Stimulated activated CD8-positive, alpha-beta memory T cell treated with anti-CD3 and anti-CD28 coated beads, Interleukin-7, amount 100 ng/mL, for 1 hour (primary cell): Measurements from ENCODE around the gene APCDD1L.

Experiments used
- DNase-seq, 2 donors: peaks; one replicate each; pipeline ENCODE4 v3.0.0-alpha.2; 2020; ENCODE audit warnings: low read depth in 2 of 2

The APCDD1L gene

DNA sequence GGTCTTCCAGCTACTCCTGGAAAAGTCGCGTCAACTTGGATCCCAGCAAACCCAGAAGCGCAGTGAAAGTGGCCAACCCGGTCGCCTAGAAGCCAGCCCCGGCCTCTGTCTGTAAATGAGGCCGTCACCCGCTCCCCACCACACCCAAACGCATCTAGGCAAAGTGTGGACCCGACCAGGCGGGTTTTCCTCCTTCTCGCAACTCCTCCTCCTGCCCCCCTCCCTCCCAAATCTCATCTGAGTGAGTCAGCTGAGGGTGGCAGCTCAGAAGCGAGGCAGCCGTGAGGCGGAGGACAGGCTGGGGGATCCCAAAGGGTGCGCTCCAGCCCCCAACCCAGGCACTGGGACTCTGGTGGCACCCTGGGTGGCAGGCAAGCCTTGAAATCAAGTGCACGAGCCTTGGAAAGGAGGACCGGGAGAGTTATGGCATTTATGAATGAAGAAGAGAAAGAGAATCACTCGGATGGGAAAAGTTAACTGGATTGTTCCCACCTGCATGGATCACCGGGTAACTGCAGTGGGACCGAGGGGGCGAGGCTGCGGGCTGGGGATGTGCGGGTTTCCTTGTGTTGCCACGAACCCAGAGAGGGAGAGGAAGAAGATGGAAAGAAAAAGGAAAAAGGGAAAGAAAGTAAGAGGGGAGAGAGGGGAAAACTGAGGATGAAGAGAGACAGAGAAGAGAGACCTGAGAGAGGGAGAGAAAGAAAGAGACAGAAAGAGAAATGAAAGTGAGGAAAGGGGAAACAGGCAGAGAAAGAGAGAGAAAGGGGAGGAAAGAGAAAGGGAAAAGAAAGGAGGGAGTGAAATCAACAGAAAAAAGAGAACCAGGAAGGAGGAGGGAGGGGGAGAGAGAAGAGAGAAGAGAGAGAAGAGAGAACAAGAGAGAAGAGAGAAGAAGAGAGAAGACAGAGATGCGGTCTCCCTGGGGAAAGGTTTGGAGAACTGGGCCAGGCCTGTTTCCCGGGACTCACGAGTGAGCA lies at the start of gene APCDD1L:
Gene APCDD1L, minus strand, starts transcription at position 167 of the 980 bp plus-strand sequence. CDS start 692 bp downstream, outside the sequence.
- no peak for DNase-seq

DNA sequence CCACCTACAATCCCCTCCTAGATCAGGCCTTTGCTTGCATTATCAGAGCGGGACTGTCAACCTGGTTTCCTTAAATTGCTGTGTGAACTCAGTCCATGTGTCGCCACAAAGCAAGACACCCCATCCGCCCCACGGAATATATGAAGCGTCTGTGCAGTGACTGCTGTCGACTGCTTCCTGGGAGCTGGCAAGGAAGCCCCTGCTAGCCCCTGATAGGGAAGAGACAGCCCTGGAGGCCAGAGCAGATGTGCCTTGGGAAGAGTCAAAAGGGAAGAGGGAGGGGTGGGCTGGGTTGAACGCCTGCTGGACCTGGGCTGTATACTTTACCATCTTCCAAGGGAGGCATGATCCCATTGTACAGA lies 44.1 kb upstream of the APCDD1L start:
- no peak for DNase-seq

DNA sequence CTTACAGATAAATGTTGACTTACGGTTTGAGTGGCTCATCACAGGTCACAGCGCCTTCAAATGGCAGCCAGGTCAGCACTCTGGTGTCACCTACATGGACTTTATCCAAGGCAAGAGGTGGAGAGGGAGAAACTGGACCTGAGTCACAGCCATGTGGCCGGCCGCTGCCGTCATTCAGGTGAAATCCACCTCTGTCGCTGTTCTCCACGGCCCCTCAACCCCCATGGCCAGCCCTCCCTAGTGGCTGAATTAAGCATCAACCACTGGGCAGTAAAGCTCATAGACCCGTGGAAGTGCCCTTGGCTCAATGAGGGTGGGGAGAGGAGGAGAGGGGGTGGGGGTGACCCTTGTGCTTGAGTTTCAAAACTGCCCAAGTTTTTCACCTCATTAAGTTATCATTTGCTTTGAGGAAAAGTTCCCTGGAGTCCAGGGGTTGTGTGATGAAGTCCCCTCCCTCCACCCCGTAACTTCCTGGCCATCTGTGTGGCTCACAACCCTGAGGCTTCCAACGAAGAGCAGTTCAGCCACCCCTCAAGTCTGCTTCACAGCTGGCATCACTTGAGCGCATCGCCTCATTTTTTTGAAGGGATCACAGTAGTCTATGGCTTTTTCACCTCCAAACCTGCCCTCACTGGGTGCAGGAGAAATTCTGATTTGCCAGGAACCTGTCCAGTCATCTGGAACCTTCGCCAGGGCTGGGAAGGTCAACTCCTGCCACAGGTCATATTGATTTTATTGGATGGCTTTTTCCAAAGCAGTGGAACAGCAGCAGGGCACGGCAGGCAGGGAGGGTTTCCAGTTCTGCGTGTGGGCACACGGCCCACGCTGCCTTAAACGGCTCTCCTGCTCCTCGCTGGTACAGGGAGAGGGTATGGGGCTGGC lies 43.5 kb upstream of the APCDD1L start:
- no peak for DNase-seq

DNA sequence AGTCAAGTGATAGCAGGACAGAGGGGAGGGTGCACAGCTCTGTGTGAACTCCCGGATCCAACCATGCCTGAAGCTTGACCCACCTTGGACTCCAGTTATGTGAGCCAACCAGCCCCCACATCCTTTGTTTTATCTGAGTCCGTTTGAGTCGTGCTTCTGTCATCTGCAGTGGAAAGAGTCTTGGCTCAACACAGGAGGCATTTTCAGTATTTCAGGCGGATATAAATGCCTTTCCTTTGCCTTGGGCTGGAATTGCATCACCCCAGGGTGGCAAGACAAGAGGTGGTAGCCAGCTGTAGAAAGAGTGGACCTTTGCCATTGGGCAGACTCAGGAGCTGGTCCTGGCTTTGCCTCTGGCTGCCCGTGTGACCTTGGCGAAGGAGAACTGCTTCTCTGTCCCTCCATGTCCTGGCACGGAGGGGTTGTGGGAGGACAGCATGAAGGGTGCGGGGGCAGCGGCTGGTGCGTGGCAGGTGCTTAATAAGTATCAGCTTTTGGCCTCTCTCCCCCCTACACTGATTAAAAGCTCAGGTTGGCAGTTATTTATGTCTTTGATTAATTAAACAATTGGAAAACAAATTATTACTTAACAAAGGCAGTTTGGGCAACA lies 42.6 kb upstream of the APCDD1L start:
- no peak for DNase-seq

DNA sequence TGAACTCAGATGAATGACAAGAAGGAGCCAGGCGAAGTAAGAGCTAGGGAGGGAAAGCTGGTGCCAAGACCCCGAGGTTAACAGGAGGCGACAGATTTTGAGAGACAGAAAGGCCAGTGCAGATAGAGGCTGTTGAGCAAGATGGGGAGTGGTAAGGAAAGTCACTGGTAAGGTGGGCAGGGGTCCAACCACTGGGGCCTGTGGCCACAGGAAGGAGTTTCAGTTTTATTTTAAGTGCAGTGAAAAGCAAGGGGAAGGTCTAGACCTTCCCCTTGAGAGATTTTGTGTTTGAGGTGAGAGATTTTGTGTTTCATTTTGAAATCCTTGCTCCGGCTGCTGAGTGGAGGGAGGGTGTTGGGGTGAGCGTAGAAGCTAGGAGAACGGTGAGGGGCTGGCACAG lies 41.8 kb upstream of the APCDD1L start:
- DNase-seq = no peak

DNA sequence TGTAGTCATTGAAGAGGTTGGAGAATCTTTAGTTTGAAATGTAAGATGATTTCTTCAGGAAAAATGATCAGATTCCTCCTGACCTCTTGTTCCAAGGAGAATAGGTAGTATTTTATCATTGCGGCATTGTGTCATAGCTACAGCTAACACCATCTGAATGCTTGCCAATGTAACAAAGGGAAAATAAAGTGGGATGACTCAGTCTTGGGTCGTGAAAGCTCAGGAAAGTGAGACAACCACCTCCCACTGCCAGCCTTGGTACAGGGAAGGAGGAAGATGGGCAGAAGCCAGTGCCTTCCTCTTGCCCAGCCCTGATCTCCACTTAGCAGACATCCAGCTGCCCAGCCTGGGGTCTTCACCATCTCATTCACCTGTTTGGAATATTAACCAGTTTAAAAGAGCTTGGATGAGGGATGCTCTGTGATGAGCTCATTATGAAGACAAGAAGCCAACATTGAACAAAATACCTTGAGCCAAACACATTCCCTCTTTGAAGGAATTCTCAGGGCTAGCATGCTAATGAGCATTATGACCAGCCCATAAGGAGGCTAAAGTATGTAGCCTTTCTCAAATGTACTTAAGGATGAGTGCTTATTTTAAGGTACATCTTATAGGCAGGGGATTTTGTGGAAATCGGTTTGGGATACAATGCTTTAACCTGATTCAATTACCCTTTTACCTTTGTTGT lies 40.0 kb upstream of the APCDD1L start:
- DNase-seq = no peak

DNA sequence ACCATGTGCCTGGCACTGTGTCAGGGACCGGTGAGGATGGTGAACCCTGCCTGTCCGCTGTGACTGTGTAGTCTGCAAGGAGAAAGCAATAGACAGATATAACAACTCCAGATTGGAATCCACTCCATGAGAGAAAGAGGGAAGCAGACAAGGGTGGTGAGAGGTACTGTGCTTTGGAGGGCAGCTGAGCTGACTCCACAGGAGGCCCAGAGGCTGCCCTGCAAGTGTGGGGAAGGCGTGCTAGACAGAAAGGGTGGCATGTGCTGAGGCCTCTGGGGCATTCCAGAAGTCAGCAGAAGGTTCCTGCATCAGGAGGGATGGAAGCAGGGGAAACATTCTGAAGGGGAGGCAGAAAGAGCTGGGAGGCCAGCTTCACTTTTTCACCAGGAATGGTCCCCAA lies 39.3 kb upstream of the APCDD1L start:
- no peak for DNase-seq

DNA sequence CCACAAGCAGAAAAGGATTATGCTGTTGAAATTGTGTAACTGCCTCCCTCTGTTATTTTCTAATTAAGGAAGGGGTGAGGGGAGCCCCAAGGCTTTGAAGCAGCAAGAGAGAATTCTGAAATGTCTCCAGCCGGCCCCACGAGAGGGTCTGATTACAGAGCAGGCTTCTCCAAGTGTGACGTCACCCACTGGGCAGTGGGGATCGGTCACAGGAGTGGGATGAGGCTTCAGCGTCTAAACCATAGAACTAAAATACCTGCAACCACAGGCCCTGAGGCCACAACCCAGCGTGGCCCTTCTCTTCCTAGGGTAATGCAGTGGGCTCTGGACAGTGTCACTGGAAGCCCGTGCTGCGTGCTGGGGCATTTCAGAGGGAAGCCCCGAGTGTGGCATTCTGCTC lies 38.6 kb upstream of the APCDD1L start:
- DNase-seq = no peak

DNA sequence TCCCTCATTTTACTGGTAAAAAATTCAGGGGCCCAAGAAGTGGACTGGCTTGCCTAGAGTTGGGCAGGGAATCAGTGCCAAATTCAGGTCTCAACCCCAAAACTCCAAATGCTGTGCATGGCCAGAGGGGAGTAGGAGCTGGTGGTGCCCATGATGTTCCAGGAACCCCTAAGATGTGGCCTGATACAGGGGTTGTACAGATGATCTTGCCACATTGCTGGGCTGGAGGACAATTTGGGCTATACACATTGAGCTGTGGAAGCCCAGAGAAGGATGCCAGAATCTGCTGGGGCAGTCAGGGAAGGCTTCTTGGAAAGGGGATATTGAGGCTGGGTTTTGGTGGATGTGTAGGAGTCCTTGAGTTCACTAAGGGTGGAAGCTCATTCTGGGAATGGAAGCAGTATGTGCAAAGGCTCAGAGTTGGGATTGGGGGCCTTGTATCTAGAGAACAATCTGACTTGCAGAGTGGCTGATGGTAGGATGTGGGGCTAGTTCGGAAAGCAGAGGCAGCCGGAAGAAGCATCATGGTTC lies 38.0 kb upstream of the APCDD1L start:
- no peak for DNase-seq

DNA sequence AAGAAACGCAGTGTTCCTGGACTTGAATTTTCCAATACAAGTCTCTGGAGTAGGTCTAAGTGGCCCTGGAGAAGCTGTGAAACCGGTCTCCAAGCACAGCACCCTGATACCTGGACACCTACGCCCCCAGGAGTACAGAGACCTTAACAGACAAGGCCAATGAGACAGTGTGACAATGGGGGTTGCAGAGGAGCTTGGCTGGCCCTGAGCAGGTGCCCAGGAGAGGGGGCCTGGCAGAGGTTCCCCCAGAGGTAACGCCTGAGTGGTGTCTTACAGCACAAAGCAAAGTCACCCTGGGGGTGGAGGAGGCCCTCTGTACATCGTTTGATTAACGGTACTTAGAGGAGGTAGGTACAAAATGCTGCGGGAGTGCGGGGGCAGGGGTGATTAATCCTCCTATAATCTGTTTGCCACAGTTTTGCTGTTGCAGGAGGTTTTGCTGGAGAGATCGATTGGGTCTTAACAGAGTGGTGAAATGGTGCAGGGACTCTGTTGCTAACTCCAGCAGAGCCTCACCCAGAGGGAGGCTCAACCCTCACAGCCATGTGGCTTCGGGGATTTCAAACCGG lies 37.3 kb upstream of the APCDD1L start:
- DNase-seq = no peak

DNA sequence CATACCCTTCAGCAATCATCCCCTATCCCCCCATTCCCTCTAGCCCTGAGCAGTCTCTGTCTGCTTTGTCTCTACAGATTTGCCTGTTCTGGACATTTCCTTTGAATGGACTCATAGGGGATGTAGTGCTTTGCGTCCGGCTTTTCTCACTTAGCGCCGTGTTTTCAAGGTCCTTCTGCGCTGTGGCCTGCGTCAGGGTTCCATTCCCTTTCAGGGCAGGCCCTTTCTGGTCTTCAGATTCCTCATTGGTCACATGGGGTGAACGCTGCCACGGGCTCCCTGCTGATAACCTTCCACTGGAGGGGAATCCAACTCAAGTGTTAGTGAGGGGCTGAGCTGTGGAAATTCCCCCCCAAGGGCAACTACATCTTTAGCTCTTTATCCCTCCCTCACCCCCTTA lies 36.4 kb upstream of the APCDD1L start:
- DNase-seq = no peak

DNA sequence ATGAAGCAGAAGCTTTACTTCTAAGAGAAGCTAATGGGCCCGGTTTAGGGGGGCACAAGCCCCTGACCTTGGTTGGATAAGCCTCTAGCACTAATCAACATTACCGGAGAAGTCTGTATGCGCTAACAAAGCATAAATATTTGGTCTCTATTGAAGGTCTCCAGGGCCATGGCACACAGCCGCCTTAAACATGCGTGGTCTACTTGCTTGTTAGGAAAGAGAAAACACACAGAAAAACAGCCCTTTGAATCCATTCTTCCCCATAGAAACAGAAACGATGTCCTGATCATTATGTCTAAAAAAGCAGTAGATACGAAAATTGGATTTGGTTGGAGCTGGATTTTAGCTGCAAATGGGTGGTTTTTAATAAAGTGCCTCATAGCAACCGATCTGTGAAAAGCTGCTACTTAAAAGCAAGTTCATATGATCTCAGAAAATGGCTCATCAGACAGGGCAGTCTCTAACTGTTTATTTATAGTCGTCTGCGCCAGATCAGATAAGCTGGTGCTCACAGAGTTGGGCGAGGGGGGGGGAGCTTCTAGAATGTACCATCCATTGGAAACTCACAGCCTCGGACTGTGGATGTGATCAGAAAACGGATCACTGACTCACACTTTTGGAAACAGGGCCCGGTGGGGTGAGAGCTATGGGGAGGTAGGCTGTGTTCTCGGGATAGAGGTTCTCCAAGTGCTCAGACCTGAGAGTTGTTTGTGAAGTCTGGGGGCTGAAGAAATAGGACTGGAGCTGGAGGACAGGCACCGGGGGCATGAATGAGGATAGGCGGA lies 35.3 kb upstream of the APCDD1L start:
- DNase-seq = no peak

DNA sequence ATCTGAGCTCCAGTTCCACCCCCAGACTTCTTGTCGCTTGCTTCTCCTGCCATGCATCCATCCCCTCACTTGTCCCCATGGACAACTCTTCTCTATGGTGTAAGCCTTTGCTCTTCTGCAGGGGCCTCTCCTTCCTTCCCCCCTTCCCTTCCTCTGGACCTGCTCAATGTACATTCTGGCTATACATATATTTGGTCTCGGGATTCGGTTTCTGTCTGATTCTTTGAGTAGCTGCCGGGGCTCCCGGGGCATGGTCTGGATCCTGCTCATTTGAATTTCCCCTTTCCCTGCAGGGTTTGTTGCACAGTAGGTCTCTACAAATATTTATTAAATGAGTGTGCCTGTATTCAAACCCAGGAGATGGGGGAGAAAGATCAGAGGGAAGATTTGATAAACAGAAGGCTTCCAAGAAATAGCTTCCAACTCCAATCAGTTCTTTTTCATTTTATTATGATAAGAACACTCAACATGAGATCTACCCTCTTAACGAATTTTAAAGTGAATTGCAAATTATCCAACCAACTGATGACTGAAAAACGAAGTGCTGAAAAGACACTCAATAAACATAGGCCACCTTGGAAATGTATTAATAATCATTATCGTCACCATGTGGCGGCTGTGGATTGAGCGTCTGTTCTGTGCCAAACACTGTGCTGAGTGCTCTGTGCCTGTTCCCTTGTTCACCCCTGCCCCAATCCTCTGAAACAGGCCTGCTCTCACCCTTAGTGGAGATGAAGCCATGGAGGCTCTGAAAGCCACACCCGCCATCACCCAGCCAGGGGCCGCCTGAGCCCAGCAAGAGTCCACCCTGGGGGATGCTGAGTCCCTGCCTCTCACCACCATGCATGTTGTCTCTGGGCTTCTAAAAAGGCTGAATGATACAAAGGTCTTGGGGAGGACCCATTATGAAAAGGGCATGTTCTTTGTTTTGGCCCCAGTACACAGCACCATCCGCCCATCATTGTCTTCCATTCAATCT lies 34.3 kb upstream of the APCDD1L start:
- no peak for DNase-seq

DNA sequence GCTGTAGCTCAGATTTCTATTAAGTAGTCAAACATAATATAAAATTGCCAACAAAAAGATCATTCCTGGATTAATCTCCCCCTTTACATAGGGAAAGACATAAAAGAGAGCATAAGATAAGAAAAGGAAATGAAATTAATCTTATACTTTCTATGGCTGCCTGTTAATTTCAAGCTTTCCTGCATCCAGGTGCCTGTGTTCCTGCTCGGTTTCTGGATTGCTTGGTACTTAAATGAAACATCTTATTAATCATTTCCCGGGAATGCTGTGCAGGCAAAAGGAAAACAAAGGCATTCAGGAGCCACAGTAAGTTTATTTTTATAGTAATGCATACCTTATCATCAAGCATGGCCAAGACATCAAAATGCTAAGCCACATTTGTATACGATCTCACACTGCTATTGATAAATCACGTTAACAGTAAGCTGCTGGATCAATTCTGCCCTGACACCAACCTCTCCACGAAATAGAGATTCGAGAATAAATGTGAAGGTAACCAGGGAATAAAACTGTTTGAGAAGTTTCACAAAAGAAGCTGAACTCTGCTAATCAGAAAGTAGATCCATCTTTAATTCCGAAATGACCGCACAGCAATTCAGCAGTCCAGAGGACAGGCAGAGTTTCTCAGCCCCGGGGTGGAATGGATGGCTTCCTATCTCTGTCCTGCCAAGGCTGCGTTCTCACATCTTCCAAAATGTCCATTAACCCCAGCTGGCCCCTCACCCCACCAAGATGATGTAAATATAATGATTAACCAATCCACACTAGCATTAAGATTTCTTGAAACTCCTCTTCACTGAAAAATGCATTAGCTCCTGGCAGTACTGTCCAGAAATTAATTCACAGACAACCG lies 32.6 kb upstream of the APCDD1L start:
- no peak for DNase-seq

DNA sequence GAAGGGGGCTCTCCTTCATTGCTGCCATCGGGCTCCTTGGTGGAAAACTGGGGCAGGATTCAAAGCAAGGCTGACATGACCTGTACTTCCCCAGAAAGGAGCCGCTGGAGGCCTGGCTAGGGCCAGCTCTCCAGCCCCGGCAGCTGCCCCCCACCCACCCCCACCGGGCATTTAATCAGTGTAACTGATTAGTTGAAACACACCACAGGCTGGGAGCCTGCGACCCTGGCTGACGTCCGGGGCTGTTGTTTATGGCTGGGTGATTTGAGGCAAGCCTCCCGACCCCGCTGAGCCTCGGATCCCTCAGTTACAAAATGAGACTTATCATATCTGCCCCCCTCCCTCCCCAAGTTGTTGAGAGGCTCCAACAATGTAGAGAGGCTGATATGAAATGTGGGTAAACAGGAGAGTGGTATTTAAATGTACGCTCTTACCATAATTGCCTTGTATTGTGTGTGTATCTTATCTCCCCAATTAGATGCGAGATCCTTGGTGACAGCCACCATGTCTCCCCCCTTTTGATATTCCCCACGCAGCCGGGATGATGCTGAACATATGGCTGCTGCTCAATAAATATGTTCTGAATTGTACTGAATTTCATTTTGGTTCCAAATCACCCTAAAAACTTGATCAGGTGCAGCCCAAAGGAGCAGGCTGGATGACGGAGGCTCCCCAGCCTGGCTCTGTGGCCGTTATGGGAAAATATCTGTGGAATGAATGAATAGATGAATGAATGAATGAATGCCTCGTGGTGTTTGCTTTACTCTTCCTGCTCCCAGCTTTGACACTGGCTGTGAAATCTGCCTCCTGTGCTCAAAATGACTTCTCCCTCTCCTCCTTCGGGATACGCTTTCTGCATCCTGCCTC lies 31.8 kb upstream of the APCDD1L start:
- no peak for DNase-seq

DNA sequence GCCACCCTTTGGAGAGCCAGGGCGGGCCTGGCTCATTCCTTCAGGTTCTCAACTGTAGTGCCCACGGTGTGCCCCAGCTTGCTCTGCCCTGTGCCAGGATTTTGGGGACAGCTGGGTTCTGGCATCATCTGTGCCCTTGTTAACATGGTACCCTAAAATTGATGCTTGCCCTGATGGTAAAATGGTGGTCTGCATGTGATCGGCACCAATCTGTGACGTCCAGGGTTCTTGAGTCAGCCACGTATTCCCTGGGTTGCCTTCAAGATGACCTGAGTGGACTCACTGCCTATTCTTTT lies 31.2 kb upstream of the APCDD1L start:
- no peak for DNase-seq
